Fibroblast of lung (primary cell): ENCODE measurements around the gene MSI2.

Experiments used
- EZH2 ChIP-seq: IDR thresholded peaks from 2 replicates; pipeline ENCODE4 v1.5.1; 2012; ENCODE audit warnings: low read length, control low read depth, mild to moderate bottlenecking; ENCODE audit errors: missing control alignments
- TF ChIP-seq, protein P1 (sequence below), 2 donors: IDR thresholded peaks in 1 of 2; conservative IDR thresholded peaks in 1 of 2; 1 replicate in 1 of 2; 2 replicates in 1 of 2; pipeline ENCODE4 v1.5.1; 2011 to 2012; ENCODE audit warnings: low read length in 2 of 2, control low read depth in 1 of 2, inconsistent platforms in 1 of 2, low read depth in 1 of 2, mild to moderate bottlenecking in 1 of 2

DNA sequence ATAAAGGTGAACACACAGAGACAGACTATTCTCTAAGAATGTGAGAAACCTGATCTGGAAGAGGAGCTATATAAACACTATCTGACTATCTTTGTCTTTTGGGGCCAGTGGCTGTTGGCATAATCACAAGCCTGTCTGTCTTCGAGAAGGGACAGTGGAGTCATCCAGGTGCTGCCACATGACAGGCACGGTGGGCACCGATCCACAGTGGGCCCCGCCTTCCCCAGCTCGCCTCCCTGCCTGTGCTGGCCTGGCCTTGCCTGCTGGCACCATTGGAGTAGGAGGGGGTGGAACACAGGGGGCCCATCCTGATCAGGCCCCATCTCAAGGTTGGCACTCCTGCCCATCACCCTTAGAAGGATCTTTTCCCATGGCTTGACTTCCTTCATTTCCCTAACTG, 376.0 kb downstream of the MSI2 start:
- TF ChIP-seq, protein P1, sequence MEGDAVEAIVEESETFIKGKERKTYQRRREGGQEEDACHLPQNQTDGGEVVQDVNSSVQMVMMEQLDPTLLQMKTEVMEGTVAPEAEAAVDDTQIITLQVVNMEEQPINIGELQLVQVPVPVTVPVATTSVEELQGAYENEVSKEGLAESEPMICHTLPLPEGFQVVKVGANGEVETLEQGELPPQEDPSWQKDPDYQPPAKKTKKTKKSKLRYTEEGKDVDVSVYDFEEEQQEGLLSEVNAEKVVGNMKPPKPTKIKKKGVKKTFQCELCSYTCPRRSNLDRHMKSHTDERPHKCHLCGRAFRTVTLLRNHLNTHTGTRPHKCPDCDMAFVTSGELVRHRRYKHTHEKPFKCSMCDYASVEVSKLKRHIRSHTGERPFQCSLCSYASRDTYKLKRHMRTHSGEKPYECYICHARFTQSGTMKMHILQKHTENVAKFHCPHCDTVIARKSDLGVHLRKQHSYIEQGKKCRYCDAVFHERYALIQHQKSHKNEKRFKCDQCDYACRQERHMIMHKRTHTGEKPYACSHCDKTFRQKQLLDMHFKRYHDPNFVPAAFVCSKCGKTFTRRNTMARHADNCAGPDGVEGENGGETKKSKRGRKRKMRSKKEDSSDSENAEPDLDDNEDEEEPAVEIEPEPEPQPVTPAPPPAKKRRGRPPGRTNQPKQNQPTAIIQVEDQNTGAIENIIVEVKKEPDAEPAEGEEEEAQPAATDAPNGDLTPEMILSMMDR (conservative IDR thresholded peaks at IDR 0.05 in 1 of 2, IDR thresholded peaks at IDR 0.05 in 1 of 2; ENCODE audit: low read depth in 1 of 2, low read length in 2 of 2), result no peak
- TF ChIP-seq EZH2, result no peak
